ENCODE measurements around the gene ADGRD1. TPM values are rescaled to one million over a fixed set of nuclear protein-coding genes. Genes with fewer than 3 reads are reported as not detected.

Gene ADGRD1
- total RNA-seq, 3 donors from 2014 or later = 11.6 to 47.5 (median 18.7) TPM

DNA sequence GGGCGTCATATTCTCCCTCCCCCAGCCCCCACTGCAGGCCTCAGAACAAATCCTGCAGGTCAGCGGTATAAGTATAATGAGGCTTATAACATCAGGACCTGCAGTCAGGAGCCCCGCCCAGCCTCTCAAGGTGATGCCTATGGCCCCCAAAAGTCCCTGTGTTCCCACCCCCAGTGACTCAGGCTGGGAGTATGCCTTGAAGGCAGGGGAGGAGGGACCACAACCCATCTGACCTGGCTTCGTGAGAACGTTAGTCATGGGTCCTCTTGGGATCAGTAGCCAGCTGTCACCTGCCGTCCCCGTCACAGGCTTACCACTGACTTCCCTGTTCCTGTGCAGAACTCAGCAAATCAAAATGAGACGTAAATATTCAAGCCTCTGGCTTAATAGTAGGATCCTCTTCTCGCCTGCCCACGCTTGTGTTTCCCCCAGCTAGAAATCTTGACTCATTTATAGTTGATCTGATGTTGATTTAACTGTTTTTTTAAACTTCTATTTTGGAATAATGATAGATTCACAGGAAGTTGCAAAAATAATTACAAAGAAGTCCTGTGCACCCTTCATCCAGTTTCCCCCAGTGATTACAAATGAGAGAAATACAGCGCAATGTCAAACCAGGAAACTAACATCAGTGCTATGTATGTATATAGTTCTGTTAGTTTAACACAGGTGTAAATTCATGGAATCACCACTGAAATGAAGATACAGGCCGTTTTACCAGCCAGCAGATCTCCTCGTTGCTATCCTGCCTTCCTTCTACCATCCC, 107.5 kb downstream of the ADGRD1 start:
- H3K9me3 ChIP-seq = no peaks in the 10 kb centered on the region
- no peaks in the 10 kb centered on the region for H3K36me3 ChIP-seq
- TF ChIP-seq, protein P1, sequence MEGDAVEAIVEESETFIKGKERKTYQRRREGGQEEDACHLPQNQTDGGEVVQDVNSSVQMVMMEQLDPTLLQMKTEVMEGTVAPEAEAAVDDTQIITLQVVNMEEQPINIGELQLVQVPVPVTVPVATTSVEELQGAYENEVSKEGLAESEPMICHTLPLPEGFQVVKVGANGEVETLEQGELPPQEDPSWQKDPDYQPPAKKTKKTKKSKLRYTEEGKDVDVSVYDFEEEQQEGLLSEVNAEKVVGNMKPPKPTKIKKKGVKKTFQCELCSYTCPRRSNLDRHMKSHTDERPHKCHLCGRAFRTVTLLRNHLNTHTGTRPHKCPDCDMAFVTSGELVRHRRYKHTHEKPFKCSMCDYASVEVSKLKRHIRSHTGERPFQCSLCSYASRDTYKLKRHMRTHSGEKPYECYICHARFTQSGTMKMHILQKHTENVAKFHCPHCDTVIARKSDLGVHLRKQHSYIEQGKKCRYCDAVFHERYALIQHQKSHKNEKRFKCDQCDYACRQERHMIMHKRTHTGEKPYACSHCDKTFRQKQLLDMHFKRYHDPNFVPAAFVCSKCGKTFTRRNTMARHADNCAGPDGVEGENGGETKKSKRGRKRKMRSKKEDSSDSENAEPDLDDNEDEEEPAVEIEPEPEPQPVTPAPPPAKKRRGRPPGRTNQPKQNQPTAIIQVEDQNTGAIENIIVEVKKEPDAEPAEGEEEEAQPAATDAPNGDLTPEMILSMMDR (IDR thresholded peaks at IDR 0.05) = no peak
- TF ChIP-seq POLR2A (IDR thresholded peaks at IDR 0.05) (no peak), POLR2AphosphoS5 (IDR thresholded peaks at IDR 0.05) (no peak)
- intact Hi-C loops (cut with DNase I; ENCODE audit: low total_unique reads) = no loop called here
- DNase-seq (ENCODE audit: low spot score in 2 of 2) = no peak
- no peaks in the 10 kb centered on the region for H3K4me1 ChIP-seq
- H3K27me3 ChIP-seq = peaks cover 0 to 3% of the 10 kb centered on the region in 2 donors
- H3K27ac ChIP-seq = no peak overlapping the region
- no peak overlapping the region for H3K4me3 ChIP-seq

DNA sequence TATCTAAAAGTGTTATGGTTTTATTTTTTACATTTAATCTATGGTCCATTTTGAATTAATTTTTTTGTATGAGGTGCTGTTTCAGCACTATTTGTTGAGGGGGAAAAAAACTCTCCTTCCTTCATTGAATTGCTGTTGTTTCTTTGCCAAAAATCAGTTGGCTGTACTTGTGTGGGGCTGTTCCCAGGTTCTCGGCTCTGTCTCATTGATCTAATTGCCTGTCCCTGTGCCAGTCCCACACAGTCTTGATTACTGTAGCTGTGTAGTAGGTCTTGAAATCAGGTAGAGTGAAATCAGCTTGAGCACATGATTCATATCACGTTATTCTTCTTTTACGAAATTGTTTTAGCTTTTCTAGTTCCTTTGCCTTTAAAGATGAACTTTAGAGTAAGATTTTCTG, 109.7 kb downstream of the ADGRD1 start:
- Histone ChIP-seq H3K27me3 (peaks cover 0 to 3% of the 10 kb centered on the region in 2 donors), H3K27ac (no peak overlapping the region), H3K36me3 (no peaks in the 10 kb centered on the region), H3K9me3 (no peaks in the 10 kb centered on the region), H3K4me1 (no peaks in the 10 kb centered on the region), H3K4me3 (no peak overlapping the region)
- no peak for DNase-seq (ENCODE audit: low spot score in 2 of 2)
- intact Hi-C loops (cut with DNase I; ENCODE audit: low total_unique reads) = no loop called here
- TF ChIP-seq, protein P1 (IDR thresholded peaks at IDR 0.05) = no peak
- TF ChIP-seq POLR2A (IDR thresholded peaks at IDR 0.05) = no peak
- no peak for TF ChIP-seq POLR2AphosphoS5 (IDR thresholded peaks at IDR 0.05)

GRCh38 chr12:131063960-131064359, 110.3 kb downstream of the ADGRD1 start:
- no peaks in the 10 kb centered on the region for H3K4me1 ChIP-seq
- H3K27ac ChIP-seq = no peak overlapping the region
- no peaks in the 10 kb centered on the region for H3K9me3 ChIP-seq
- intact Hi-C loops (cut with DNase I; ENCODE audit: low total_unique reads) = no loop called here
- no peak for DNase-seq (ENCODE audit: low spot score in 2 of 2)
- H3K4me3 ChIP-seq = no peak overlapping the region
- H3K36me3 ChIP-seq = no peaks in the 10 kb centered on the region
- H3K27me3 ChIP-seq = peaks cover 0 to 3% of the 10 kb centered on the region in 2 donors
- TF ChIP-seq, protein P1 (IDR thresholded peaks at IDR 0.05) = no peak
- no peak for TF ChIP-seq POLR2A (IDR thresholded peaks at IDR 0.05)
- no peak for TF ChIP-seq POLR2AphosphoS5 (IDR thresholded peaks at IDR 0.05)

- intact Hi-C loops (cut with DNase I; ENCODE audit: low total_unique reads) = no loop called here
- Histone ChIP-seq H3K4me1 (no peaks in the 10 kb centered on the region), H3K9me3 (no peaks in the 10 kb centered on the region), H3K27me3 (peaks cover 0 to 3% of the 10 kb centered on the region in 2 donors), H3K4me3 (no peak overlapping the region), H3K36me3 (no peaks in the 10 kb centered on the region), H3K27ac (no peak overlapping the region)
- no peak for DNase-seq (ENCODE audit: low spot score in 2 of 2)
- TF ChIP-seq POLR2A (IDR thresholded peaks at IDR 0.05) (no peak), POLR2AphosphoS5 (IDR thresholded peaks at IDR 0.05) (no peak)
- TF ChIP-seq, protein P1 (IDR thresholded peaks at IDR 0.05) = no peak
These were observed 111.6 kb downstream of the ADGRD1 start for GRCh38 chr12:131065279-131065678.

DNA sequence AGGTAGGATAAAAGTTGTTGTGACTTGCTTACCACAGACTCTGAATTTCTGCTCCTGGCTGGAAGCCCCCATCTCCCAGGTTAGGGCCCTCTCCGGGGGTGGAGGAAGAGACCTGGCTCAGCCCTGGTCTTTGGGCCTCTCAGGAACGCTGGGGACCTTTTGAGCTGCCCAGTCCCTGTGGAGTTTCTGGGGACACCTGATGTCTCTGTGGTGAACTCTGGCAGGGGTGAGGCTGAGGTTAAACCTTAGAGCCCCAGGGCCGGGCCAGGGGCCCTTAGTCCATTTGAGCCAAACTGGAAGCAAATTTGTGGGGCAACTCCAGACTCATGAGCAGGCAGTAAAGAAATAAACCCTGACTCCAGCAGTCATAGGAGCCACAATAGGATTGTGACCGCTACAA, 112.1 kb downstream of the ADGRD1 start:
- H3K36me3 ChIP-seq = no peaks in the 10 kb centered on the region
- H3K27ac ChIP-seq = no peak overlapping the region
- no peak overlapping the region for H3K4me3 ChIP-seq
- H3K9me3 ChIP-seq = no peaks in the 10 kb centered on the region
- DNase-seq (ENCODE audit: low spot score in 2 of 2) = no peak
- H3K4me1 ChIP-seq = no peaks in the 10 kb centered on the region
- intact Hi-C loops (cut with DNase I; ENCODE audit: low total_unique reads) = no loop called here
- TF ChIP-seq POLR2A (IDR thresholded peaks at IDR 0.05) = no peak
- no peak for TF ChIP-seq POLR2AphosphoS5 (IDR thresholded peaks at IDR 0.05)
- TF ChIP-seq, protein P1 (IDR thresholded peaks at IDR 0.05) = no peak
- H3K27me3 ChIP-seq = peaks cover 0 to 3% of the 10 kb centered on the region in 2 donors

All from breast epithelium (tissue), 4 donors.